IMR-90 (cell line): Measurements from ENCODE around the gene RHOD. TPM values are rescaled to one million over a fixed set of nuclear protein-coding genes. Genes with fewer than 3 reads are reported as not detected.

Source experiments
- ATAC-seq: fragments of 200-7000 bp; cut with Tn5 transposase; 2 replicates; pipeline ENCODE4 v1.9.1; 2020; ENCODE audit warnings: low read depth, mild to moderate bottlenecking, moderate library complexity
- BruUV-seq: library from RNA; stranded (reverse); fragments of 400-500 nt; replicated peaks from 2 replicates; lab custom pipeline; 2021; lab: Mats Ljungman, UMichigan
- CTCF ChIA-PET: fragments of 300-600 bp; formaldehyde crosslinking; extraction: SDS; loops from one replicate; lab custom pipeline; 2021; ENCODE audit warnings: antibody characterized with exemption; lab: Yijun Ruan, JAX
- POLR2A ChIA-PET: fragments of 300-600 bp; sonication (Branson Sonifier 250); formaldehyde crosslinking; loops from one replicate; lab custom pipeline; 2022; ENCODE audit warnings: antibody characterized with exemption; ENCODE audit not compliant: unreplicated experiment; lab: Charles Lee
- DNase-seq: peaks from one replicate; pipeline ENCODE4 v3.0.0; 2013
- H2AFZ ChIP-seq: replicated peaks from 2 replicates; pipeline ENCODE3; 2013; ENCODE audit warnings: low read length, mild to moderate bottlenecking; ENCODE audit not compliant: poor library complexity
- H2AK5ac ChIP-seq: 2 replicates; pipeline ENCODE4 v1.6.1; 2013; ENCODE audit warnings: low read depth, low read length, inconsistent platforms
- H2AK9ac ChIP-seq: replicated peaks from 2 replicates; pipeline ENCODE3; 2013; ENCODE audit warnings: mild to moderate bottlenecking, low read depth, low read length, moderate library complexity; ENCODE audit not compliant: poor library complexity
- H2BK120ac ChIP-seq: 2 replicates; pipeline ENCODE4 v1.6.1; 2013; ENCODE audit warnings: low read depth, low read length, inconsistent platforms
- H2BK15ac ChIP-seq: 3 replicates; pipeline ENCODE4 v1.6.1; 2013; ENCODE audit warnings: low read depth, low read length, inconsistent platforms
- H2BK20ac ChIP-seq: 2 replicates; pipeline ENCODE4 v1.6.1; 2013; ENCODE audit warnings: low read depth, mild to moderate bottlenecking, inconsistent platforms, low read length, moderate library complexity
- H2BK5ac ChIP-seq: 2 replicates; pipeline ENCODE4 v1.6.1; 2013; ENCODE audit warnings: mild to moderate bottlenecking, low read depth, low read length, inconsistent platforms; ENCODE audit not compliant: poor library complexity, severe bottlenecking
- H3K14ac ChIP-seq: replicated peaks from 2 replicates; pipeline ENCODE4 v1.6.1; 2013; ENCODE audit warnings: low read depth, low read length, inconsistent platforms
- H3K18ac ChIP-seq: 2 replicates; pipeline ENCODE4 v1.6.1; 2013; ENCODE audit warnings: low read depth, low read length, control low read depth
- H3K23ac ChIP-seq: 2 replicates; pipeline ENCODE4 v1.6.1; 2013; ENCODE audit warnings: low read depth, low read length, inconsistent platforms
- H3K27ac ChIP-seq: 2 replicates; pipeline ENCODE4 v1.5.1; 2013; ENCODE audit warnings: mild to moderate bottlenecking, control low read depth, low read length; ENCODE audit not compliant: insufficient read depth
- H3K27me3 ChIP-seq: 2 replicates; pipeline ENCODE4 v1.6.1; 2013; ENCODE audit warnings: low read length; ENCODE audit not compliant: control insufficient read depth, insufficient read depth
- H3K36me3 ChIP-seq: 2 replicates; pipeline ENCODE4 v1.6.1; 2013; ENCODE audit warnings: low read length, mixed read lengths; ENCODE audit not compliant: control insufficient read depth, insufficient read depth
- H3K4ac ChIP-seq: 2 replicates; pipeline ENCODE4 v1.6.1; 2013; ENCODE audit warnings: low read depth, low read length, inconsistent platforms
- H3K4me1 ChIP-seq: 2 replicates; pipeline ENCODE4 v1.6.1; 2013; ENCODE audit warnings: low read length, mixed read lengths; ENCODE audit not compliant: control insufficient read depth, insufficient read depth
- H3K4me2 ChIP-seq: 2 replicates; pipeline ENCODE4 v1.6.1; 2013; ENCODE audit warnings: low read depth, mild to moderate bottlenecking, control low read depth, low read length, moderate library complexity
- H3K4me3 ChIP-seq: 2 replicates; pipeline ENCODE4 v1.5.1; 2013; ENCODE audit warnings: low read depth, mild to moderate bottlenecking, control low read depth, low read length, moderate library complexity; ENCODE audit not compliant: insufficient read depth
- H3K56ac ChIP-seq: 2 replicates; pipeline ENCODE4 v1.6.1; 2013; ENCODE audit warnings: low read length, inconsistent platforms; ENCODE audit not compliant: insufficient read depth; ENCODE audit errors: extremely low read depth
- H3K79me1 ChIP-seq, 2 experiments: 2 replicates each; pipeline ENCODE4 v1.6.1; 2013; ENCODE audit warnings: low read length in 2 of 2, inconsistent platforms in 1 of 2, low read depth in 1 of 2
- H3K9ac ChIP-seq: 2 replicates; pipeline ENCODE4 v1.6.1; 2013; ENCODE audit warnings: low read depth, low read length, control low read depth
- H3K9me1 ChIP-seq: 2 replicates; pipeline ENCODE4 v1.6.1; 2013; ENCODE audit warnings: low read length, inconsistent platforms; ENCODE audit not compliant: insufficient read depth
- H3K9me3 ChIP-seq: 2 replicates; pipeline ENCODE4 v1.6.1; 2013; ENCODE audit warnings: low read length; ENCODE audit not compliant: control insufficient read depth, insufficient read depth
- H4K20me1 ChIP-seq: 2 replicates; pipeline ENCODE4 v1.6.1; 2013; ENCODE audit warnings: low read length, inconsistent platforms; ENCODE audit not compliant: insufficient read depth
- H4K5ac ChIP-seq: 2 replicates; pipeline ENCODE4 v1.6.1; 2013; ENCODE audit warnings: mild to moderate bottlenecking, low read depth, low read length, control low read depth
- H4K8ac ChIP-seq, 2 experiments: 2 replicates each; pipeline ENCODE4 v1.6.1; 2013; ENCODE audit warnings: low read depth in 2 of 2, low read length in 2 of 2, control low read depth in 1 of 2, inconsistent platforms in 1 of 2
- H4K91ac ChIP-seq: 2 replicates; pipeline ENCODE4 v1.6.1; 2013; ENCODE audit warnings: low read depth, low read length, inconsistent platforms; ENCODE audit not compliant: insufficient read depth
- FOS ChIP-seq: fragments of 150-350 bp; IDR thresholded peaks from 2 replicates; pipeline ENCODE4 v1.6.1; 2016; ENCODE audit warnings: low read depth, low read length
- RCOR1 ChIP-seq: IDR thresholded peaks from 2 replicates; pipeline ENCODE4 v1.6.1; 2012; ENCODE audit warnings: mild to moderate bottlenecking, low read length, improper control_type of control experiment; ENCODE audit not compliant: insufficient replicate concordance
- WGBS, 2 experiments: methylation state at CpG; one replicate each; pipeline versions ENCODE4 v1.1.5 to v1.1.7; 2013; ENCODE audit warnings: missing lambda C conversion rate in 2 of 2; ENCODE audit not compliant: insufficient read length in 1 of 2; ENCODE audit errors: extremely low coverage in 2 of 2; 5-methylcytosine and 5-hydroxymethylcytosine counted together
- dilution Hi-C: fragments of 300-500 bp; cut with HindIII; formaldehyde crosslinking; loops from one replicate; pipeline ENCODE4 v1.14.3; 2018; ENCODE audit warnings: low sequenced_read_pairs; ENCODE audit not compliant: unreplicated experiment
- in situ Hi-C: fragments of 300-500 bp; cut with MboI; formaldehyde crosslinking; loops from 3 replicates; pipeline ENCODE4 v1.14.3; 2019; ENCODE audit warnings: low sequenced_read_pairs, inconsistent platforms, mixed read lengths
- intact Hi-C: fragments of 100-400 bp; cut with micrococcal nuclease; formaldehyde crosslinking; loops from 2 replicates; pipeline ENCODE4 v1.10.0; 2022
- polyA plus RNA-seq, 3 experiments: library from polyadenylated mRNA; depleted of rRNA; stranded (reverse); fragments of >200 nt; gene quantifications; 2 replicates each; pipeline ENCODE4 v1.2.3, GENCODE V29; 2012; ENCODE audit warnings: low replicate concordance in 1 of 3
- total RNA-seq: library from RNA; depleted of rRNA; stranded (reverse); fragments of >200 nt; gene quantifications from 2 replicates; pipeline ENCODE4 v1.2.3, GENCODE V29; 2012
- TF ChIP-seq, protein P1 (sequence below): fragments of 150-350 bp; IDR thresholded peaks from 2 replicates; pipeline ENCODE4 v1.6.1; 2016; ENCODE audit warnings: low read depth, mild to moderate bottlenecking, low read length, moderate library complexity, borderline replicate concordance

Gene RHOD
- total and polyA plus RNA-seq, 2 of the 4 experiments (the other 2 are of a cell fraction), result 4.7 to 10.9 TPM

DNA sequence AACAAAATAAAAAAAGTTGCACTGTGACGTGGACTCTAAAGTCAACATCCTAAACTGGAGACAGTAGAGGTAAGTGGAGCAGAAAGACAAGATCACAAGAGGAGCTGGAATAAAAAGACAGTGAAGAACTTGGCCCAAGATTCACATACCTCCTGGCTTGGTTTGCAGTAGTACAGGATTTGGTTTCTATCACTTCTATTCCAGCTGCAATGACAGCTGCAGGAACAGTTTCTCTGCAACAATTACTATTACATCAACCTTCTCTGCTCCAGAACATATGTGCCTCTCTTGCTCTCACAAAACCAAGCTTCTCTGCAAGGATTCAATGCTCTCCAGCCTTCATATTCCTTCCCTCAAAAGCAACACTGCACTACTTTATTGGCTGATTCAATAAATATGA lies 54.6 kb downstream of the RHOD start:
- H3K4me2 ChIP-seq, result peak overlapping the region; percentile 11; the same call in 1 of the 2 replicates
- intact Hi-C loops, result no loop called here
- H3K4me1 ChIP-seq, result peaks cover 2% of the 10 kb centered on the region; the same call in 1 of the 2 replicates
- H4K20me1 ChIP-seq, result no peaks in the 10 kb centered on the region
- H3K4ac ChIP-seq, result no peak overlapping the region
- WGBS, 2 experiments, result no CpG with 5 or more reads among the region's 1 CpG
- H2BK120ac ChIP-seq, result no peak overlapping the region
- in situ Hi-C loops, result no loop called here
- H2AK9ac ChIP-seq, result no peak overlapping the region
- H3K36me3 ChIP-seq, result no peaks in the 10 kb centered on the region
- no peaks in the 10 kb centered on the region for H3K9me1 ChIP-seq
- H4K5ac ChIP-seq, result no peak overlapping the region
- peaks cover 4% of the 10 kb centered on the region; the same call in 1 of the 2 replicates for H3K27me3 ChIP-seq
- H3K9me3 ChIP-seq, result no peaks in the 10 kb centered on the region
- no peak overlapping the region for H4K8ac ChIP-seq
- H2AFZ ChIP-seq, result no peak overlapping the region
- H3K14ac ChIP-seq, result no peak overlapping the region
- ATAC-seq, result no peak; the same call in 1 of the 2 replicates
- no peak overlapping the region for H2BK20ac ChIP-seq
- no peak overlapping the region for H3K9ac ChIP-seq
- BruUV-seq, result no TSS peak
- ChIA-PET CTCF (interaction anchor here (0.6 kb wide), 1 partner anchor 85 kb away, joined by 7 read pairs; no protein-coding TSS in a partner anchor), POLR2A (no interaction called here)
- no peak overlapping the region for H3K4me3 ChIP-seq
- H2BK5ac ChIP-seq, result no peak overlapping the region
- H3K56ac ChIP-seq, result no peak overlapping the region
- no peak overlapping the region for H3K18ac ChIP-seq
- TF ChIP-seq FOS (no peak), RCOR1 (no peak)
- TF ChIP-seq, protein P1, sequence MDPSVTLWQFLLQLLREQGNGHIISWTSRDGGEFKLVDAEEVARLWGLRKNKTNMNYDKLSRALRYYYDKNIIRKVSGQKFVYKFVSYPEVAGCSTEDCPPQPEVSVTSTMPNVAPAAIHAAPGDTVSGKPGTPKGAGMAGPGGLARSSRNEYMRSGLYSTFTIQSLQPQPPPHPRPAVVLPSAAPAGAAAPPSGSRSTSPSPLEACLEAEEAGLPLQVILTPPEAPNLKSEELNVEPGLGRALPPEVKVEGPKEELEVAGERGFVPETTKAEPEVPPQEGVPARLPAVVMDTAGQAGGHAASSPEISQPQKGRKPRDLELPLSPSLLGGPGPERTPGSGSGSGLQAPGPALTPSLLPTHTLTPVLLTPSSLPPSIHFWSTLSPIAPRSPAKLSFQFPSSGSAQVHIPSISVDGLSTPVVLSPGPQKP, result no peak
- no peak overlapping the region for H4K91ac ChIP-seq
- no peak overlapping the region for H2AK5ac ChIP-seq
- DNase-seq, result peak; percentile 24
- no peaks in the 10 kb centered on the region for H3K79me1 ChIP-seq
- no peak overlapping the region; the same call in 1 of the 2 replicates for H3K27ac ChIP-seq
- H2BK15ac ChIP-seq, result no peak overlapping the region
- H3K23ac ChIP-seq, result no peak overlapping the region
- dilution Hi-C loops, result no loop called here
